Endothelial cell of umbilical vein (primary cell): ENCODE results near the gene TRAK1.

Source experiments
- FOS ChIP-seq: IDR thresholded peaks from 2 replicates; pipeline ENCODE4 v1.6.1; 2011; ENCODE audit warnings: mild to moderate bottlenecking, low read length, moderate library complexity, borderline replicate concordance; ENCODE audit not compliant: insufficient read depth
- POLR2A ChIP-seq: IDR thresholded peaks from 2 replicates; pipeline ENCODE4 v1.6.1; 2012; ENCODE audit warnings: low read depth, mild to moderate bottlenecking, control low read depth, low read length
- POLR2AphosphoS5 ChIP-seq: IDR thresholded peaks from 2 replicates; pipeline ENCODE4 v1.6.1; 2012; ENCODE audit warnings: low read depth, mild to moderate bottlenecking, control low read depth, low read length, moderate library complexity; ENCODE audit not compliant: insufficient read depth
- TF ChIP-seq, protein P1 (sequence below), 2 donors: IDR thresholded peaks; 1 replicate in 1 of 2; 2 replicates in 1 of 2; pipeline ENCODE4 v1.5.1; 2011; ENCODE audit warnings: low read length in 2 of 2, mild to moderate bottlenecking in 2 of 2, moderate library complexity in 2 of 2, control low read depth in 1 of 2, inconsistent platforms in 1 of 2, low read depth in 1 of 2; ENCODE audit not compliant: insufficient read depth in 1 of 2; ENCODE audit errors: extremely low read depth in 1 of 2

DNA sequence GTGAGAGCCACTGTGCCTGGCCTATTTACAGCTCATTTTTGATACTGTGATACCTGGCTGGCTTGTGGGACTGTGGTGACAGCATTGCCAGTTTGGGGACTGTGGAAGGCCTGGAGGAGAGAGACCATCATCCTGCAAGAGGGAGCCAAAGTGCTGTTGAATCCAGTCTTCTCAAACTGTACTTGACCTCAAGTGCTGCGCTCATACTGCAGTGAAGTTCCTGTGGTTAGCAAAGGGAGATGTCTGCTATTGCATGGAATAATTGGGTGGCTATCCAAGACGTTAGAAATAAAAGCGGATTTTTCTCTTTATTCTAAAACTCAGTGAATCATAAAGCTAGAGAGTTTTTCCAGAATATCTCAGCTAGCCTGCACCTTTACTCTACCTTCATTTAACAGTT lies 91.4 kb downstream of the TRAK1 start:
- TF ChIP-seq, protein P1, sequence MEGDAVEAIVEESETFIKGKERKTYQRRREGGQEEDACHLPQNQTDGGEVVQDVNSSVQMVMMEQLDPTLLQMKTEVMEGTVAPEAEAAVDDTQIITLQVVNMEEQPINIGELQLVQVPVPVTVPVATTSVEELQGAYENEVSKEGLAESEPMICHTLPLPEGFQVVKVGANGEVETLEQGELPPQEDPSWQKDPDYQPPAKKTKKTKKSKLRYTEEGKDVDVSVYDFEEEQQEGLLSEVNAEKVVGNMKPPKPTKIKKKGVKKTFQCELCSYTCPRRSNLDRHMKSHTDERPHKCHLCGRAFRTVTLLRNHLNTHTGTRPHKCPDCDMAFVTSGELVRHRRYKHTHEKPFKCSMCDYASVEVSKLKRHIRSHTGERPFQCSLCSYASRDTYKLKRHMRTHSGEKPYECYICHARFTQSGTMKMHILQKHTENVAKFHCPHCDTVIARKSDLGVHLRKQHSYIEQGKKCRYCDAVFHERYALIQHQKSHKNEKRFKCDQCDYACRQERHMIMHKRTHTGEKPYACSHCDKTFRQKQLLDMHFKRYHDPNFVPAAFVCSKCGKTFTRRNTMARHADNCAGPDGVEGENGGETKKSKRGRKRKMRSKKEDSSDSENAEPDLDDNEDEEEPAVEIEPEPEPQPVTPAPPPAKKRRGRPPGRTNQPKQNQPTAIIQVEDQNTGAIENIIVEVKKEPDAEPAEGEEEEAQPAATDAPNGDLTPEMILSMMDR (IDR thresholded peaks at IDR 0.05; ENCODE audit: extremely low read depth in 1 of 2, insufficient read depth in 1 of 2, low read depth in 1 of 2, low read length in 2 of 2): no peak
- TF ChIP-seq POLR2AphosphoS5 (no peak), POLR2A (no peak), FOS (no peak)
